OCI-LY7 (cell line): ENCODE results near the gene KRTAP10-8. TPM values are rescaled to one million over a fixed set of nuclear protein-coding genes. Genes with fewer than 3 reads are reported as not detected.

Experiments
- BruUV-seq: library from RNA; stranded (reverse); fragments of 400-500 nt; replicated peaks from 2 replicates; lab custom pipeline; 2021; lab: Mats Ljungman, UMichigan
- CTCF ChIA-PET: fragments of 300-600 bp; sonication (Branson Sonifier 250); formaldehyde crosslinking; loops from one replicate; lab custom pipeline; 2022; ENCODE audit warnings: antibody characterized with exemption; ENCODE audit not compliant: unreplicated experiment; lab: Charles Lee
- POLR2A ChIA-PET: fragments of 300-600 bp; sonication (Branson Sonifier 250); formaldehyde crosslinking; loops from one replicate; lab custom pipeline; 2022; ENCODE audit warnings: antibody characterized with exemption; lab: Charles Lee
- DNase-seq: peaks from one replicate; pipeline ENCODE4 v3.0.0-alpha.2; 2015; ENCODE audit warnings: low spot score
- H2AFZ ChIP-seq: fragments of 200-600 bp; sonication (generic), shearing (Covaris generic); 2 replicates; pipeline ENCODE4 v1.6.1; 2014; ENCODE audit warnings: mild to moderate bottlenecking, antibody characterized with exemption, low read length, moderate library complexity
- H3K27ac ChIP-seq: fragments of 200-600 bp; sonication (generic); 2 replicates; pipeline ENCODE4 v1.5.1; 2014; ENCODE audit warnings: mixed run types, low read depth, mild to moderate bottlenecking, moderate library complexity, low read length, inconsistent platforms; ENCODE audit not compliant: poor library complexity, severe bottlenecking
- H3K36me3 ChIP-seq: fragments of 200-600 bp; sonication (generic); 2 replicates; pipeline ENCODE4 v1.6.1; 2014; ENCODE audit warnings: mild to moderate bottlenecking, antibody characterized with exemption, low read length, moderate library complexity, mixed read lengths; ENCODE audit not compliant: insufficient read depth
- H3K4me1 ChIP-seq: fragments of 200-600 bp; sonication (generic); 2 replicates; pipeline ENCODE4 v1.5.1; 2014; ENCODE audit warnings: mild to moderate bottlenecking, low read length; ENCODE audit not compliant: insufficient read depth, poor library complexity, severe bottlenecking
- H3K4me2 ChIP-seq: fragments of 200-600 bp; sonication (generic); 2 replicates; pipeline ENCODE4 v1.6.1; 2014; ENCODE audit warnings: mild to moderate bottlenecking, low read length
- H3K4me3 ChIP-seq: fragments of 200-600 bp; sonication (generic); 2 replicates; pipeline ENCODE4 v1.5.1; 2014; ENCODE audit warnings: mild to moderate bottlenecking, low read depth, low read length; ENCODE audit not compliant: poor library complexity, severe bottlenecking
- H3K79me2 ChIP-seq: fragments of 200-600 bp; sonication (generic); 2 replicates; pipeline ENCODE4 v1.6.1; 2016; ENCODE audit warnings: low read depth, mild to moderate bottlenecking, low read length, moderate library complexity, mixed read lengths; ENCODE audit not compliant: insufficient read depth
- H3K9me2 ChIP-seq: fragments of 200-600 bp; sonication (generic); 2 replicates; pipeline ENCODE4 v1.6.1; 2016; ENCODE audit warnings: mild to moderate bottlenecking, low read length, mixed read lengths; ENCODE audit not compliant: insufficient read depth
- H3K9me3 ChIP-seq: fragments of 200-600 bp; sonication (generic); 2 replicates; pipeline ENCODE4 v1.6.1; 2014; ENCODE audit warnings: mild to moderate bottlenecking, mixed run types, low read length, mixed read lengths
- H4K20me1 ChIP-seq: fragments of 200-600 bp; sonication (generic); 2 replicates; pipeline ENCODE4 v1.6.1; 2014; ENCODE audit warnings: mild to moderate bottlenecking, antibody characterized with exemption, low read length, moderate library complexity, mixed read lengths; ENCODE audit not compliant: insufficient read depth
- CTCF ChIP-seq: fragments of 200-600 bp; sonication (generic); conservative IDR thresholded peaks from 2 replicates; pipeline ENCODE4 v1.5.1; 2014; ENCODE audit warnings: mild to moderate bottlenecking, antibody characterized with exemption, low read length, moderate library complexity, mixed read lengths
- EZH2phosphoT487 ChIP-seq: fragments of 200-600 bp; sonication (generic); IDR thresholded peaks from 2 replicates; pipeline ENCODE4 v1.6.1; 2018; ENCODE audit warnings: low read depth, borderline replicate concordance, mild to moderate bottlenecking, mixed run types, antibody characterized with exemption, low read length, moderate library complexity, mixed read lengths
- intact Hi-C: fragments of 100-400 bp; cut with micrococcal nuclease; formaldehyde crosslinking; loops from one replicate; pipeline ENCODE4 v1.10.0; 2022; ENCODE audit not compliant: unreplicated experiment
- total RNA-seq, 2 experiments: library from RNA; depleted of rRNA in 1 of 2; stranded (reverse); fragments of >200 nt in 1 of 2; shearing (Covaris generic) in 1 of 2; gene quantifications; 2 replicates each; pipeline ENCODE4 v1.2.3, GENCODE V29; 2014 to 2022

KRTAP10-8 gene
- total RNA-seq, 2 experiments from 2014 or later, result not detected

- ChIA-PET POLR2A (interaction anchor here (1.2 kb wide), 1 partner anchor 980 kb away, joined by 6 read pairs; no protein-coding TSS in a partner anchor), CTCF (no interaction called here)
- BruUV-seq, result no TSS peak
- peak; percentile 36 for DNase-seq
- TF ChIP-seq CTCF (no peak), EZH2phosphoT487 (no peak)
- peaks cover 12% of the 10 kb centered on the region for H3K4me1 ChIP-seq
- no peaks in the 10 kb centered on the region for H3K9me2 ChIP-seq
- H3K4me3 ChIP-seq, result no peak overlapping the region
- H3K9me3 ChIP-seq, result peaks cover 23% of the 10 kb centered on the region
- H3K79me2 ChIP-seq, result no peaks in the 10 kb centered on the region
- H3K4me2 ChIP-seq, result 0 out of 2 replicates have a peak overlapping the region, but pooled peaks have one; percentile 6
- H3K36me3 ChIP-seq, result no peaks in the 10 kb centered on the region
- H3K27ac ChIP-seq, result no peak overlapping the region
- H4K20me1 ChIP-seq, result no peaks in the 10 kb centered on the region
- intact Hi-C loops, result no loop called here
- H2AFZ ChIP-seq, result peak overlapping the region; percentile 62
These were observed 7.0 kb downstream of the KRTAP10-8 start for GRCh38 chr21:44618909-44619308.

DNA sequence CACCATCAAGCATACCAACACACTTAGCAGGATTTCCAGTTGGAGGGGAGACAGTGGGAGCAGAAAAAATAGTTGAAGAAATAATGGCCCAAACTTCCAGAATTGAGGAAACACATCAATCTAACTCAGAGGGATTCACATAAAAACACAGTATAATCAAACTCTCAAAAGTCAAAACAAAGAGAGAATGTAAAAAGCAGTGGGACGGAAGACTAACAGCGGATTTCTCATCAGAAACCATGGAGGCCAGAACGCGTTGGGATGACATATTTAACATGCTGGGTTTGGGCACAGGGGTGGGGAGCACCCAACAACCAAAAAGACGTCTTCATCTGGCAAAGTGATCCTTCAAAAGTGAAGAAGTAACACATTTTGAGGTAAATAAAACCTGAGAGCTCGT lies 8.0 kb downstream of the KRTAP10-8 start:
- Histone ChIP-seq H3K4me2 (no peak overlapping the region), H3K27ac (no peak overlapping the region), H3K4me3 (no peak overlapping the region), H3K36me3 (no peaks in the 10 kb centered on the region), H3K79me2 (no peaks in the 10 kb centered on the region), H3K4me1 (peaks cover 12% of the 10 kb centered on the region), H4K20me1 (no peaks in the 10 kb centered on the region), H3K9me3 (peaks cover 26% of the 10 kb centered on the region), H2AFZ (no peak overlapping the region; the same call in 1 of the 2 replicates), H3K9me2 (no peaks in the 10 kb centered on the region)
- intact Hi-C loops, result no loop called here
- no TSS peak for BruUV-seq
- ChIA-PET CTCF (no interaction called here), POLR2A (interaction anchor here (1.2 kb wide), 1 partner anchor 981 kb away, joined by 6 read pairs; no protein-coding TSS in a partner anchor)
- TF ChIP-seq CTCF (no peak), EZH2phosphoT487 (no peak)
- no peak for DNase-seq

DNA sequence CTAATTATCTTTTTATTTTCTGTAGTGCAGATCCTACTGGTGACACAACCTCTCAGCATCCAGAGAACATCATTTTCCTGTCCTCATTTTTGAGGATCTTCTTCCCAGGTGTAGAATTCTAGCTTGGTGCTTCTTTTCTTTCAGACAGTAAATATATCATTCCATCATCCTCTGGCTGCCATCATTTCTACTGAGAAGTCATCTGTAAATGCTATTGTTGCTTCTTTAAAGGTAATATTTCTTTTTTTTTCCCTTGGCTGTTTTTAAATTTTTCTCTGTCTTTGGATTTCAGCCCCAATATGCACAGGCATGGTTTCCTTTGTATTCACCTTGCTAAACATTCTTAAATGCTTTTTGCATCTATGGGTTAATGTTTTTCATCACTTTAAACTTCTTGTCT lies 11.7 kb downstream of the KRTAP10-8 start:
- TF ChIP-seq CTCF, result no peak
- no peak for TF ChIP-seq EZH2phosphoT487
- Histone ChIP-seq H3K27ac (no peak overlapping the region), H3K9me3 (peaks cover 26% of the 10 kb centered on the region), H3K36me3 (no peaks in the 10 kb centered on the region), H2AFZ (no peak overlapping the region), H3K4me1 (peaks cover 7% of the 10 kb centered on the region), H3K9me2 (no peaks in the 10 kb centered on the region), H3K79me2 (no peaks in the 10 kb centered on the region), H4K20me1 (no peaks in the 10 kb centered on the region), H3K4me2 (no peak overlapping the region), H3K4me3 (no peak overlapping the region)
- intact Hi-C loops, result no loop called here
- POLR2A ChIA-PET, result no interaction called here
- CTCF ChIA-PET, result no interaction called here
- DNase-seq, result no peak
- BruUV-seq, result no TSS peak
